NCI-H345 treated with DMSO at 0.1 percent for 48 hours (cell line): ENCODE data around the gene PGLYRP2.

Source experiments
- DNase-seq: peaks from one replicate; lab custom pipeline; 2025; ENCODE audit not compliant: unreplicated experiment; lab: John Stamatoyannopoulos, UW

PGLYRP2 gene

DNA sequence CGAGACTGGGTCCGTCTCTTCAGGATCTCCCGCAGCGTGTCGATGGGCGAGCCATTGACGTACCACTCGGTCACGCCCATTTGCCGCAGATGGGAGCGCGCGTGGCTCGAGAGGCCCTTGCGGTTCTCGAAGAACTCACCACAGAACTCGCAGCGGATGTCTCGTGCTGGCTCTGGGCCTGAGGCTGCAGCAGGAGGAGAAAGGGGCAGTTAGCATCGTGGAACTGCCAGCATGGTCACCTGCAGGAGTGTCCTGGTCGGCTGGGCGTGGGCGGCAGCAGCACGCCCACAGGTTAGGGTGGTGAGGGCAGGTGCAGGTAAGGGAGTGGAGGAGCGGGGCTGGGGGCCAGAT, 52.0 kb downstream of the PGLYRP2 start:
- DNase-seq = no peak

GRCh38 chr19:15426485-15427349, 52.6 kb downstream of the PGLYRP2 start:
- no peak for DNase-seq

DNA sequence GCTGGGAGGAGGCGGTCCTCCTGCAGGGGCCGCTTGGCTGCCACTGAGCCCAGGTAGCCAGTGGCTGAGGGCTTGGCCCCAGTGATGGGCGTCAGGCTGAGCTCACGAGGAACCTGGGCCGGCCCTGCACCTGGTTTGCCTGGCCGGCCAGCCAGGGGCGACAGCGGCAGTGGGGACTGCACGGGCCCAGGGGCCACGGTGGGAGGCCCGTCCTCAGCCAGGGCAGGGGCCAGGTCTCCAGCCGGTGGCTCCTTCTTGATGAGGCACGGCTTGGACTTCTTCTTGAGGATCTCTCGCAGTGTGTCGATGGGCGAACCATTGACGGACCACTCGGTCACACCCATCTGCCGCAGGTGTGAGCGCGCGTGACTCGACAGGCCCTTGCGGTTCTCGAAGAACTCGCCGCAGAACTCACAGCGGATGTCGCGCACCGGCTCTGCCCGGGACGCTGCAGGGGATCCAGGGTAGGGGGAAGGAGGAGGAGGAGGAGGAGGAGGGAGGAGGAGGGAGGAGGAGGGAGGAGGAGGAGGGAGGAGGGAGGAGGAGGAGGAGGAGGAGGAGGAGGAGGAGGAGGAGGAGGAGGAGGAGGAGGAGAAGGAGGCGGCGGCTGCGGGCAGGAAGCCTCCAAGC, 53.9 kb downstream of the PGLYRP2 start:
- no peak for DNase-seq

- DNase-seq = no peak
Observed at GRCh38 chr19:15424692-15425272, 54.5 kb downstream of the PGLYRP2 start.

DNA sequence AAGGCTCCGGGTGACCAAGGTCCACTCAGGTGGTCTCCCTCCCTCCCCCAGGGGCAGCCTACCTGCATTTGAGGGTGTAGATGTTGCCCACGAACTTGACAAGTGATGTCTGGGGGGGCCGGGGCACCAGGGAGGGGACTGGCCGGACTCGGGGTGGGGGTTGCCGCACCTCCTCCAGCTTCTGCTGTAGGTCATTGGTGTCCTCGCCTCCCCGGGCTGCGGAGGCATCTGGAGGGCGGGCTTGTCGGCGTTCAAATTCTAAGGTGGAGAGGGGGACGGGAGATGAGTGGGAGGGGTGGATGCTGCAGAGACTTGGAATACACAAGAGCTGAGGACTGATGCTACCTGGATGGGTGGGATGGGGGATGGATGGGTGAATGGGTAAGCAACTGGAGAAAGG, 55.2 kb downstream of the PGLYRP2 start:
- no peak for DNase-seq

GRCh38 chr19:15423130-15423529, 56.2 kb downstream of the PGLYRP2 start:
- DNase-seq = no peak

- no peak for DNase-seq
Observed at GRCh38 chr19:15422296-15423075, 56.8 kb downstream of the PGLYRP2 start.

GRCh38 chr19:15421721-15422260, 57.5 kb downstream of the PGLYRP2 start:
- DNase-seq = no peak

GRCh38 chr19:15421136-15421695, 58.1 kb downstream of the PGLYRP2 start:
- no peak for DNase-seq

GRCh38 chr19:15419413-15420025, 59.8 kb downstream of the PGLYRP2 start:
- no peak for DNase-seq
